ENCODE measurements around the gene CRHR1.
"Not testable (repeated sequence)": the region's sequence is repeated elsewhere in the genome, so short reads cannot be mapped to it uniquely, and the experiment has no call there.

Gene CRHR1

DNA sequence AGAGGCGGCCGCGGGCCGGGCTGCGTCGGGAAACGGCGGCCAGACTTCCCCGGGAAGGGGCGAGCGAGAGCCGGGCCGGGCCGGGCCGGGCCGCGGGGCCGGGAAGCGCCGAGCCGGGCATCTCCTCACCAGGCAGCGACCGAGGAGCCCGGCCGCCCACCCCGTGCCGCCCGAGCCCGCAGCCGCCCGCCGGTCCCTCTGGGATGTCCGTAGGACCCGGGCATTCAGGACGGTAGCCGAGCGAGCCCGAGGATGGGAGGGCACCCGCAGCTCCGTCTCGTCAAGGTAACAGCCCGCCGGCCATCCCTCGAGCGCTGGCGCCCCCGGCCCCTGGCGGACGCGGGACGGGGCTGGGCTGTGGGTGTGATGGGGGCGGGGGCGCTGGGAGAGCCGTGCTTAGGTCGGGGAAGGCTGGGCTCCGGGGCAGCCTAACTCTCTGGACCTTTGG, at the start of gene CRHR1:
TSS of gene CRHR1 (plus strand) at position 28 of the 448 bp plus-strand sequence. CDS start at position 253, 225 bp downstream.
- no peak for DNase-seq (ENCODE audit: low spot score)

- DNase-seq (ENCODE audit: low spot score): no peak
Measured at GRCh38 chr17:45734598-45734997, 49.5 kb upstream of the CRHR1 start.

GRCh38 chr17:45735488-45735887, 48.6 kb upstream of the CRHR1 start:
- DNase-seq (ENCODE audit: low spot score): no peak

DNA sequence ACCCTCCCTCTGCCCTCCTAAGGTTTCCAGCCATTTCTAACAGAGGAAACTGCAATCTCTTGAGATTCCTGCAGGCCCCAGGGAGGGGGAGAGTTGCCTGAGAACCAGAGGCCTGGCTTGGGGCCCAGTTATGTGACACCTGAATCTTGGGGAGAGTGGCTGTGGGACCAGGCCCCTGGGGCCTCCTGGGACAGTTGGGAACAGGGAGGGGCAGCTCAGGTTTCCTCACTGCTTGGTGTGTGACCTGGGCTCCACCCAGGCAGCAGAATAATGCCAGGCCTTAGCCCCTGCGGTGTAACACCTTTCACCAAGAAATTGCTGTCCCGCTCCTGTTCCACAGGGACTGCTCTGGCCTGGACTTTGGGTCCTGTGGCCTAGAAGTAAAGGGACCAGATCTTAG, 44.3 kb upstream of the CRHR1 start:
- DNase-seq (ENCODE audit: low spot score): no peak

GRCh38 chr17:45740553-45741330, 43.4 kb upstream of the CRHR1 start:
- DNase-seq (ENCODE audit: low spot score): peak; percentile 99

DNA sequence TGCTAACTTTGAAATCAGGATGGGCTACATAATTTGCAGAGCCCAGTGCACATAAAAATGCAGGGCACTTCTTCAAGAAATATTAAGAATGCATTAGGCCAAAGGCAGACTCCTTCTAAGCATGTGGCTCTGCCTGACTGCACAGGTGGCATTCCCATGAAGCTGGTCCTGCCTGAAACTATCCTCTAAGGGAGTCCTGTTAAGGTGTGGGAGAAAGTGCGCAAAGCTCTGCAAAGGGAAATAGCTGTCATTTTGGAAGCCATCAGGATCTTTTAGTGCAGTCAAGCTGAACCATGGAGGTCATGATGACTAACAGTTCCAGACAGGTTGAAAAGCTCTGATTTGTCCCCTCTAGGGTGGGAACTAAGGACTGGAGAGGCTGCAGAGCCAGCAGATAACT, 41.9 kb upstream of the CRHR1 start:
- no peak for DNase-seq (ENCODE audit: low spot score)

DNA sequence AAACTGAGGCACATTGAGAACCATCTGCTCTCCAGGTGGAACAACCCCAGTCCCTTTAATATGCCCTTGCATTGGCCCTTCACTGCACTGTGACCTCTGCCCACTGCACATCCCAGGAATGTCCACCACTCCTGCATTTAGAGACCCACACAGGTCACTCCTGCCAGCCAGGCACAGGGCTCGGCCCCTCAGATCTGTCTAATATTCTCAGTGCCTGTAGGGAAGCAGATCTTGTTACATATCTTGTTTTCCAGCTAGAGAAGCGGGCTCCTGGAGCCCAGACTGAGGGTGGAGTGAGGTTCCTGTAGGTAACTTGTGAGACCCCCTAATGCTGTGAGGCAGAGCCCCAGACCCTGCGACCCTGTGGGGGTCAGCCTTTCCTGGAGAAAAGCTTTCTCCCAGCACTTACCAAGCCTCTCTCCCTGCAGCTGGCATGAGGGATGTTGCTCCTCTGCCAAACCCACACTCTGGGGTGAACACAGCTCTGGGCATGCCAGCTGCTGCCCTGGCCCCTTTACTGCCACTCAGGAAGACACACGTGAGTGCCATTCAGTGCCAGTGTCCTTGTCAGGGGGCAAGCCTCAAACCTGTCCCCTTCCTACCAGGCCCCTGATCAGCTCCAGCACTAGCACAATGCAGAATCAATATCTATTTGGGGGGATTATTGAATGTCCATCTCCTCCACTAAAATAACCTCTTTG, 40.3 kb upstream of the CRHR1 start:
- no peak for DNase-seq (ENCODE audit: low spot score)

DNA sequence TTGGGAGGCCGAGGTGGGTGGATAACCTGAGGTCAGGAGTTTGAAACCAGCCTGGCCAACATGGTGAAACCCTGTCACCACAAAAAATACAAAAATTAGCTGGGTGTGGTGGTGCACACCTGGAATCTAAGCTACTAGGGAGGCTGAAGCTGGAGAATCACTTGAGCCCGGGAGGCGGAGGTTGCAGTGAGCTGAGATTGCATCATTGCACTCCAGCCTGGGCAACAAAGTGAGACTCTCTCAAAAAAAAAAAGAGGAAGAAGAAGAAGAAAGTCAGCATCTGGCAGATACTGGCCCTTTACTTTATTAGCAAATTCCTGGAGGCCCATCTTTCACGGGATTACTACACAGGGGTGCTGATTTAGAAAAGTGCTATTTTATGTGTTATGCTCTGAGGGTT, 39.3 kb upstream of the CRHR1 start:
- not testable (repeated sequence) for DNase-seq (ENCODE audit: low spot score)

GRCh38 chr17:45745601-45746494, 38.3 kb upstream of the CRHR1 start:
- DNase-seq (ENCODE audit: low spot score): no peak

GRCh38 chr17:45747911-45748310, 36.2 kb upstream of the CRHR1 start:
- DNase-seq (ENCODE audit: low spot score): no peak

DNA sequence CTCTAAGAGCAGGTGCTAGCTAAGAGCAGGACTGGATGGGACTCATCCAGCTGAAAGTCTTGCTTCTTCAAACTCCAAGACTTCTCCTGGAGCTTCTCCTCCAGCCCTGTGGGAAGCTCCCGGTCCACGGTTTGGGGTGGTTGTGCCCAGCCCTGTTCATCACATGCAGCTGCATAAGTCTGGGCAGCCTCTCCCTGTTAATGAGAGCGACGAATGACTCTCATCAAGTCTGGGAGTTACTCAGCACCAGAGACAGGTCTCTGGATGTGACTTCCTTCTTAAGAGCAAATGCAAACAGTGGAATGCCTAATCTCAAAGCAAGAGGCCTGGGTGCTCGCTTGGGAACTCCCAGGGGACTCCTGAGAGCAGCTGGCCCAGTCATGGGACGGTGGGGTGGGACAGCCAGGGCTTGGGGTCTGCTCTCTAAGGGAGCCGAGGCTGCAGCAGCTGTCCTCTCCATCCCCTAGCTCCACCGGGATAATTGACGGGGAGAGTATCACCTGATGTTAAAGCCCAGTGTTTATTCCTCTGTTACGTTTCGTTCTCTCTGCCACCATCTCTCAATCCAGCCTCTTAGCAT, 35.3 kb upstream of the CRHR1 start:
- DNase-seq (ENCODE audit: low spot score): no peak

- DNase-seq (ENCODE audit: low spot score): no peak
Measured at GRCh38 chr17:45749831-45750335, 34.2 kb upstream of the CRHR1 start.

DNA sequence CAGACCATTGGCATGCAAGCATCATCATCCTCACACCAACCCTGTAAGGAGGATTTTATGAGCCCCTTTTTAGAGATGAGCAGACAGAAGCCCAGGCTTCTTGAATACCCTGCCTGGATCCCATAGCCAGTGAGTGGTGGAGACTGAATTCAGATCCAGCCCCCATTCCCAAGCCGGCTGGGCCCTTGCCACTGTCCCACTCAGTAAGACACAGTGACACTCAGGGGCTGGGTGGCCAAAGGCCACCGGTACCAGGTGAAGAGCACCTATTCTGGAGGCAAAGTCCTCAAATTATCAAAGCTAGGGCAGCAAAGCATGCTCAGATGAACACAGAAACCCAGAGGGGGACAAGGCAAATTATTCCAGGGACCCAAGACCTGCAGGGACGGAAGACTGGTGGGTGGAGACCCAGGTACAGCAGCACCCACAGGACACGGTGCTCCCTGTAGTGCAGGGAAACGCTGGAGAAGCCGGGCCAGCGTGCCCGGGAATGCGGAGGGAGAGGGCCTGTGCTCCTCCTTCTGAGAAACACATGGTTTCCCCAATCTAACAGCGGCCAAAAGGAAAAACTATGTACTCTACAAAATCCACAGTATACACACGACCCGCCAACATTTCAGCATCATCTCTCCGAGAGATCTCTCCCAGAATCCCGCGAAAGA, 33.2 kb upstream of the CRHR1 start:
- DNase-seq (ENCODE audit: low spot score): no peak

DNA sequence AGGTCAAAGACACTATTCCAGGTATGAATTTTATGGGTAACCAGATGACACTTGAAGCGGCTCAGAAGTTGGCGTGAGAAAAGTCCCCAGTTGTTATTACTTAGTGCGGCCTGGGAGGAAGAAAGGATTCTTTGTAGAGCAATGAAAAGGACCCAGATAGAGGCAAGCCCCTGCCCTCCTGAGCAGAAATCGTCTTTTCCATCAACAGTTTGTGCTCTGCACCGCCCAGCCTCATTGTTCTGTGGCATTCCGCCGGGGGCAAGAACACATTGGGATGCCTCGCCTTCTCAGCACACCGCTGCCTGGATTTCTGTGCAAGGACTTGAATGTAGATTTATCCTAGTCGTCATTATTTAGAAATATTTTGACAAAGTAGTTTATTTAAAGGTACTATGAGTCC, 32.7 kb upstream of the CRHR1 start:
- no peak for DNase-seq (ENCODE audit: low spot score)

DNA sequence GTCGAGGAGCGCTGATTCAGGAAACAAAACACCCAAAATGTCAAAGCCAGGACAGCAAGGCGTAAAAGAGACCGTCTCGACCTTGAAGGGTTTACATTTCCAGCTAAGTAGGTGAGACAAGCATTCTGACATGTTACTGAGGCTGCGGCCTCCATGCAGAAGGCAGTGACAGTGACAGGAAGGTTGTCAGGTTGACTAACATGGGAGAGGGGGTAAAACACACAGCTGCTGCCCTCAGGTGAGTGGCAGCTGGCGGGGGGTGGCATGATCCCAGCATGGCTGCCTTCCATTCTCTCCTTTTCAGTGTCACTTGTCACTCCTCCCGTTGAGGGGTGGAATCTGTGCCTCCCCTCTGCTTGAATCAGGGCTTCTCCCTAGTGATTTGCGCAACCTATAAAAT, 31.9 kb upstream of the CRHR1 start:
- DNase-seq (ENCODE audit: low spot score): no peak

- no peak for DNase-seq (ENCODE audit: low spot score)
Measured at GRCh38 chr17:45753645-45754225, 30.4 kb upstream of the CRHR1 start.

DNA sequence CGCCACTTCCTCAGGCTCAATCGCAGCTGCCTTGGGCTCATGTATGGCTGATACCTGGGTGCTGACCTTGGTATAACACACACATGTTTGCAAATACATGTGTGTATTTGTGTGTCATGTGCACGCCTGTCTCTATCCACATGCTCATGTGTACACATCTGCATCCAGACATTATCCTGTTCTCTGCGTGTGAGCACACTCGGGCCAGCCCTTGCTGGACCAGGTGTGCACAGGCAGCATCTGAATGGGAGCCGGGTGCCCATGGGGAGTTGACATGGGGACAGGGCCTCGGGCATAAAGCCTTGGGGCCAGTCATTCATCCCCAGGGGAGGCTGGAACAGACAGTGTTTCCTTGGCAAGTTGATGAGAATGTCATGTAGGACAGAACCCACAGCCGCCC, 29.1 kb upstream of the CRHR1 start:
- DNase-seq (ENCODE audit: low spot score): no peak

GRCh38 chr17:45756266-45756991, 27.7 kb upstream of the CRHR1 start:
- no peak for DNase-seq (ENCODE audit: low spot score)

DNA sequence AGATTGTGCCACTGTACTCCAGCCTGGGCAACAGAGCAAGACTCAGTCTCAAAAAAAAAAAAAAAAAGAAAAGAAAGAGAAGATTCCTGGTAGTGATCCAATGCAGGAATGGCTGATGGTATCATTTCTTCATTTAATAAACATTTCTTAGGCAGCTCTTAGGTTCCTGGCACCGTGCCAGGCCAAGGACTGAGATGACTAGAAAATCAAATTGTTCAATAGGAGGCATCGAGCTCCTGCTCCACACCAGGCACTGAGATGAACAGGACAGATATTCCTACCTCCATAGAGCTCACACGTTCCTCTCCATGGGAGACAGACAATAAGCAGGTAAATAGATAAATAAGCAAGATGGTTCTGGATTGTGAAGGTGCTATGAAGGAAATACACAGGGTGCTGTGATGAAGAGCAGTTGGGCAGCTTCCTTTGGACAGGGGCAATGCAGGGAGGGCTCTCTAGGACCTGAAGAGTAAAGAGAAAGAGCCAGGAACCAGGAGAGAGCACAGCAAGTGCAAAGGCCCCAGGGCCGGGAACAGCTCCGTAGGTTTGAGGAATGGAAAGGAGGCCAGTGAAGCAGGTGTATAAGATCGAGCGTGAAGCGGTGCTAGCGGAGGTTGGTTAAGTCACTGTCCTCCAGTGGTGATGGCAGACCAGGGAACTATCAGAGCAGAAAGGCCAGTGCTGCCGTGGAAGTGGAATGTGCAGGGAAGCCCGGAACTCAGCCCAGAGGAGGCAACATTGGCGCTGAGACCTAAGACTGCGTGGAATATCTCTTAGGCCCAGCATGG, 26.5 kb upstream of the CRHR1 start:
- DNase-seq (ENCODE audit: low spot score): no peak
